MM.1S (cell line): ENCODE measurements around the gene RASSF1.

ENCODE experiments used
- EZH2 ChIP-seq: fragments of 300-600 bp; sonication (generic); optimal IDR thresholded peaks from 2 replicates; pipeline ENCODE3; 2017; ENCODE audit warnings: low read depth, mild to moderate bottlenecking, antibody characterized with exemption, low read length, mixed read lengths
- EZH2phosphoT487 ChIP-seq: fragments of 300-600 bp; sonication (generic); IDR thresholded peaks from 2 replicates; pipeline ENCODE4 v1.6.1; 2018; ENCODE audit warnings: antibody characterized with exemption, low read length
- TF ChIP-seq, protein P1 (sequence below): fragments of 300-600 bp; sonication (generic); IDR thresholded peaks from 2 replicates; pipeline ENCODE4 v1.5.1; 2016; ENCODE audit warnings: antibody characterized with exemption, low read length, mixed read lengths

GRCh38 chr3:50334339-50335075 is 6.1 kb downstream of the RASSF1 start:
- TF ChIP-seq, protein P1, sequence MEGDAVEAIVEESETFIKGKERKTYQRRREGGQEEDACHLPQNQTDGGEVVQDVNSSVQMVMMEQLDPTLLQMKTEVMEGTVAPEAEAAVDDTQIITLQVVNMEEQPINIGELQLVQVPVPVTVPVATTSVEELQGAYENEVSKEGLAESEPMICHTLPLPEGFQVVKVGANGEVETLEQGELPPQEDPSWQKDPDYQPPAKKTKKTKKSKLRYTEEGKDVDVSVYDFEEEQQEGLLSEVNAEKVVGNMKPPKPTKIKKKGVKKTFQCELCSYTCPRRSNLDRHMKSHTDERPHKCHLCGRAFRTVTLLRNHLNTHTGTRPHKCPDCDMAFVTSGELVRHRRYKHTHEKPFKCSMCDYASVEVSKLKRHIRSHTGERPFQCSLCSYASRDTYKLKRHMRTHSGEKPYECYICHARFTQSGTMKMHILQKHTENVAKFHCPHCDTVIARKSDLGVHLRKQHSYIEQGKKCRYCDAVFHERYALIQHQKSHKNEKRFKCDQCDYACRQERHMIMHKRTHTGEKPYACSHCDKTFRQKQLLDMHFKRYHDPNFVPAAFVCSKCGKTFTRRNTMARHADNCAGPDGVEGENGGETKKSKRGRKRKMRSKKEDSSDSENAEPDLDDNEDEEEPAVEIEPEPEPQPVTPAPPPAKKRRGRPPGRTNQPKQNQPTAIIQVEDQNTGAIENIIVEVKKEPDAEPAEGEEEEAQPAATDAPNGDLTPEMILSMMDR: no peak
- TF ChIP-seq EZH2 (no peak), EZH2phosphoT487 (no peak)
